A673 (cell line): ENCODE measurements around the gene PCDHA2. TPM values are rescaled to one million over a fixed set of nuclear protein-coding genes. Genes with fewer than 3 reads are reported as not detected.

Experiments
- BruUV-seq: library from RNA; stranded (reverse); fragments of 400-500 nt; replicated peaks from 2 replicates; lab custom pipeline; 2021; lab: Mats Ljungman, UMichigan
- CTCF ChIA-PET: fragments of 300-600 bp; sonication (Branson Sonifier 250); formaldehyde crosslinking; loops from one replicate; lab custom pipeline; 2022; ENCODE audit warnings: antibody characterized with exemption; lab: Charles Lee
- POLR2A ChIA-PET: fragments of 300-600 bp; sonication (Branson Sonifier 250); formaldehyde crosslinking; loops from one replicate; lab custom pipeline; 2022; ENCODE audit warnings: antibody characterized with exemption; ENCODE audit not compliant: low non-redundant PET; lab: Charles Lee
- DNase-seq: peaks from one replicate; pipeline ENCODE4 v3.0.0-alpha.2; 2015; ENCODE audit warnings: low spot score
- H3K27ac ChIP-seq: fragments of 200-600 bp; sonication (generic); 2 replicates; pipeline ENCODE4 v1.5.1; 2016; ENCODE audit warnings: mixed run types, low read depth, mild to moderate bottlenecking, mixed read lengths, antibody characterized with exemption, low read length; ENCODE audit not compliant: poor library complexity, severe bottlenecking
- H3K27me3 ChIP-seq: fragments of 200-600 bp; sonication (generic); replicated peaks from 2 replicates; pipeline ENCODE4 v1.6.1; 2017; ENCODE audit warnings: mixed run types, low read depth, mild to moderate bottlenecking, mixed read lengths, antibody characterized with exemption, low read length; ENCODE audit not compliant: insufficient read depth, poor library complexity
- H3K36me3 ChIP-seq: fragments of 200-600 bp; sonication (generic); 2 replicates; pipeline ENCODE4 v1.6.1; 2016; ENCODE audit warnings: mixed run types, mild to moderate bottlenecking, mixed read lengths, antibody characterized with exemption, low read length; ENCODE audit not compliant: insufficient read depth, poor library complexity, severe bottlenecking
- H3K4me1 ChIP-seq: fragments of 200-600 bp; sonication (generic); 2 replicates; pipeline ENCODE4 v1.6.1; 2017; ENCODE audit warnings: mixed run types, mild to moderate bottlenecking, mixed read lengths, antibody characterized with exemption, low read length; ENCODE audit not compliant: insufficient read depth, poor library complexity, severe bottlenecking
- H3K4me3 ChIP-seq: fragments of 200-600 bp; sonication (generic); 2 replicates; pipeline ENCODE4 v1.5.1; 2016; ENCODE audit warnings: low read depth, mixed run types, mild to moderate bottlenecking, mixed read lengths, low read length; ENCODE audit not compliant: poor library complexity, severe bottlenecking
- H3K9me3 ChIP-seq: fragments of 200-600 bp; sonication (generic); 2 replicates; pipeline ENCODE4 v1.6.1; 2016; ENCODE audit warnings: mixed run types, low read depth, mild to moderate bottlenecking, mixed read lengths, antibody characterized with exemption, low read length; ENCODE audit not compliant: poor library complexity, severe bottlenecking
- CTCF ChIP-seq: fragments of 300-800, 200-600 bp; sonication (generic); conservative IDR thresholded peaks from 2 replicates; pipeline ENCODE4 v1.5.1; 2017; ENCODE audit warnings: low read depth, mild to moderate bottlenecking, antibody characterized with exemption, low read length, moderate library complexity, mixed read lengths
- EZH2 ChIP-seq: fragments of 200-600 bp; sonication (generic); IDR thresholded peaks from 2 replicates; pipeline ENCODE4 v1.6.1; 2017; ENCODE audit warnings: borderline replicate concordance, low read depth, mild to moderate bottlenecking, mixed read lengths, antibody characterized with exemption, low read length; ENCODE audit not compliant: poor library complexity, severe bottlenecking
- intact Hi-C: fragments of 100-400 bp; cut with micrococcal nuclease; formaldehyde crosslinking; loops from one replicate; pipeline ENCODE4 v1.10.0; 2022; ENCODE audit not compliant: unreplicated experiment
- total RNA-seq: library from RNA; stranded (reverse); gene quantifications from 2 replicates; pipeline ENCODE4 v1.2.3, GENCODE V29; 2021

The PCDHA2 gene
- total RNA-seq, 1 experiment from 2014 or later, result 0.06 TPM

DNA sequence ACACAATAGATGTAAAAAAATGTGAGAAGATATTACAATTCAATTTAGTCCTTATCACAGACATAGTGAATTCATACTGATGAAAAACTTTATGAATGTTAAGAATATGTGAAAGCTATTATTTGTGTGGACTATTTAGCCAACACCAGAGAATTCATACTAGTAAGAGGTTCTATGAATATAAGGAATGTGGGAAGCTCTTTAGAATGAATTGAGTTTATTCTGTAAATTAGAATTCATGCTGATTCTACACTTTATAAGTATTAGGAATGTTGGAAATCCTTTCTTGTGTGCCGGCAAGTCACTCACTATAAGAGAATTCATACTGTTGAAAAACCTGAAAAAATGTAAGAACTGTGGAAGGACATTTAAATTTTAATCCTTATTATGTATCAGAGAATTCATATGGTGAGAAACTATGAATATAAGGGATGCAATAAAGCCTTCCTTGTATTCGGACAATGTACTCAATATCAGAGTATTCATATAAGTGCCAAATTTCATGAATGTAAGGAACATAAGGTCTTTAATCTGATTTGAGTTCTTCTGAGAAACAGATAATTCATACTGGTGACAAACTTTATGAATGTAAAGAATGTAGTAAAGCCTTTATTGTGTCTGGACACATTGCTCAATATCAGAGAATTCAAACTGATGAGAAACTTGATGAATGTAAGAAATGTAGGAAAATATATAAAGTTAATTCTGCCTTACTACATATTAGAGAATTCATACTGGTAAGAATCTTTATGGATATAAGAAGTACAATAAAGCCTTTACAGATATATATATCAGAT is 30.3 kb upstream of the PCDHA2 start:
- intact Hi-C loops, result no loop called here
- POLR2A ChIA-PET, result no interaction called here
- TF ChIP-seq CTCF (no peak), EZH2 (no peak)

DNA sequence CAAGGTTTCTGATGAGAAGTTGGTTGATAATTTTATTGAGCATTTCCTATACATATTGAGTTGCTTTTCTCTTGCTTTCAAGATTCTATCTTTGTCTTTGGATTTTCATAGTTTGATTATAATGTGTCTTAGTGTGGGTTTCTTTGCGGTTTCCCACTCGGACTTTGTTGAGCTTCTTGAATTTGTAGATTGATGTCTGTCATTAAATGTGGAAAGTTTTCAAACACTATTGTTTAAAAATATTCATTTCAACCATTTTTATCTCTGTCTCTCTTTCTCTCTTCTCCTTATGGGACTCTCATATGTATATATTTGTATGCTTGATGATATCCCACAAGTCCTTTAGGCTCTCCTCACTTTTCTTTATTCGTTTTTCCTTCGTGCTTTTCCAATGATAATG is 27.2 kb upstream of the PCDHA2 start:
- H3K27ac ChIP-seq, result no peak overlapping the region
- H3K4me1 ChIP-seq, result no peaks in the 10 kb centered on the region
- H3K9me3 ChIP-seq, result peaks cover 68% of the 10 kb centered on the region
- CTCF ChIA-PET, result no interaction called here
- H3K4me3 ChIP-seq, result no peak overlapping the region
- DNase-seq, result no peak
- TF ChIP-seq EZH2 (no peak), CTCF (no peak)
- H3K36me3 ChIP-seq, result no peaks in the 10 kb centered on the region
- POLR2A ChIA-PET, result no interaction called here
- H3K27me3 ChIP-seq, result no peaks in the 10 kb centered on the region
- intact Hi-C loops, result no loop called here
- BruUV-seq, result no TSS peak

More for the DNA sequence above, 30.3 kb upstream of the PCDHA2 start:
- H3K4me3 ChIP-seq, result no peak overlapping the region
- BruUV-seq, result no TSS peak
- H3K27me3 ChIP-seq, result no peaks in the 10 kb centered on the region
- no peaks in the 10 kb centered on the region for H3K4me1 ChIP-seq
- H3K9me3 ChIP-seq, result peaks cover 65% of the 10 kb centered on the region
- H3K36me3 ChIP-seq, result no peaks in the 10 kb centered on the region
- CTCF ChIA-PET, result no interaction called here
- no peak for DNase-seq
- no peak overlapping the region for H3K27ac ChIP-seq

GRCh38 chr5:140780512-140780911 is 14.1 kb upstream of the PCDHA2 start:
- TF ChIP-seq CTCF (no peak), EZH2 (no peak)
- POLR2A ChIA-PET, result no interaction called here
- CTCF ChIA-PET, result no interaction called here
- BruUV-seq, result no TSS peak
- H3K4me1 ChIP-seq, result no peaks in the 10 kb centered on the region
- H3K36me3 ChIP-seq, result no peaks in the 10 kb centered on the region
- no peaks in the 10 kb centered on the region for H3K27me3 ChIP-seq
- peaks cover 25% of the 10 kb centered on the region for H3K9me3 ChIP-seq
- no peak overlapping the region for H3K4me3 ChIP-seq
- H3K27ac ChIP-seq, result no peak overlapping the region
- DNase-seq, result no peak
- intact Hi-C loops, result no loop called here
